Activated naive CD4-positive, alpha-beta T cell treated with anti-CD3 and anti-CD28 coated beads, Interleukin-2, amount 50 U/mL, for 72 hours (primary cell): ENCODE measurements around the gene IL17D. TPM values are rescaled to one million over a fixed set of nuclear protein-coding genes. Genes with fewer than 3 reads are reported as not detected.
"Not testable (repeated sequence)": the region's sequence is repeated elsewhere in the genome, so short reads cannot be mapped to it uniquely, and the experiment has no call there.

Experiments
- ATAC-seq, 2 donors: fragments of 150-1000 bp; cut with Tn5 transposase; 2 replicates each; pipeline ENCODE4 v1.10.0; 2021; ENCODE audit warnings: mild to moderate bottlenecking in 2 of 2, moderate library complexity in 2 of 2
- DNase-seq, 2 donors: peaks; one replicate each; pipeline ENCODE4 v3.0.0; 2021 to 2022; ENCODE audit warnings: low spot score in 2 of 2
- H3K27ac Mint-ChIP-seq, 2 donors: one replicate each; pipeline ENCODE4 v1.8.0; 2022; ENCODE audit warnings: mild to moderate bottlenecking in 2 of 2, mixed read lengths in 2 of 2
- H3K36me3 Mint-ChIP-seq, 2 donors: one replicate each; pipeline ENCODE4 v1.8.0; 2022; ENCODE audit warnings: mixed read lengths in 2 of 2
- H3K9me3 Mint-ChIP-seq, 2 donors: one replicate each; pipeline ENCODE4 v1.8.0; 2022; ENCODE audit warnings: mixed read lengths in 2 of 2
- total RNA-seq, 2 donors: library from RNA; stranded (reverse); gene quantifications; one replicate each; pipeline ENCODE4 v1.2.3, GENCODE V29; 2022

Gene IL17D
- total RNA-seq, 2 donors from 2014 or later, result 0.16 to 0.41 TPM

DNA sequence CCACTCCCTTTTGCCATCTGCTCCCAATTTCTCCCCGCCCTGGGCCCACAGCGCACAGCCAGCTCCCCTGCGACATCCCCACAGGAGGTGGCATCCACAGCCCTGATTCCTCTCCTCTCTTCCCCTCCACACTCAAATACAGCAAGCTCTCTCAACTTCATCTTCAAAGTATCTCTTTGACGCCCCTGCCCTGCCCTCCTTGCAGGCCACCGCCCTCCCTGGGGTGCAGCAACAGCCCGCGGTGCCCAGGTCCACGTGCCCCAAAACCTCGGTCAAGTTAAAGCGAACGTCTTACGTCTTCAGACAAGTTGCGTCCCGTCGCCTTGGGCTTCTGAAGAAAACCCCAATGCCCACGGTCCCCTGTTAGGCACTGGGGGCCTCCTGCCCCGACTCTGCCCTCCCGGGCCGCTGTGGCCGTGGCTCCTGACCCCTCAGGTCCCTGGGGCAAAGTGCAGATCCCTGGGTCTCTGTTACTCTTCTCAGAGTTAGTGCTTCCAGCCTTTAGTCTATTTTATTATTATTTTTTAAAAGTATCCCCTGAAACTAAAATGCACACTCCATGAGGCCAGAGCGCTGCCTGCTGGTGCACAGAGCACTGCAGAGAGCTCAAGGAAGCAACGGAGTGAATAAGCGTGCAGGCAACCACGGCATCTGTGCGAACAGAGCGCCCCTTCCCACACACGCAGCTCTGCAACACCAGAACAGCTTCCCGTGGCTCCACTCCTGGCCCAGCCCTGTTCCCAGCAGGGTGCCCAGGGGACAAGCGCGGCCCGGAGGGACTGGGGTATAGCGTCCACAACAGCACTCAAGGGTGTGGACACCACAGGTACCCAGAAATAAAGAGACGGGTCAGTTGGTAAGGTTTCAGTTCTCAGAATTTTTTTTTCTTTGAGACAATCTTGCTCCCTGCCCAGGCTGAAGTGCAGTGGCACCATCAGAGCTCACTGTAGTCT is 26.4 kb downstream of the IL17D start:
- H3K9me3 Mint-ChIP-seq, result no peaks in the 10 kb centered on the region
- H3K36me3 Mint-ChIP-seq, result peaks cover 9 to 11% of the 10 kb centered on the region in 2 donors
- no peak for ATAC-seq
- no peak for DNase-seq
- no peak overlapping the region for H3K27ac Mint-ChIP-seq

- ATAC-seq, result no peak
- Mint-ChIP-seq H3K27ac (no peak overlapping the region), H3K9me3 (peaks cover 3 to 4% of the 10 kb centered on the region in 2 donors), H3K36me3 (peaks cover 18 to 20% of the 10 kb centered on the region in 2 donors)
- DNase-seq, result no peak
Observed at GRCh38 chr13:20738616-20739015, 35.1 kb downstream of the IL17D start.

GRCh38 chr13:20740021-20740420 is 36.5 kb downstream of the IL17D start:
- peaks cover 3 to 9% of the 10 kb centered on the region in 2 donors for H3K9me3 Mint-ChIP-seq
- no peak for DNase-seq
- ATAC-seq, result no peak
- H3K36me3 Mint-ChIP-seq, result peaks cover 20 to 32% of the 10 kb centered on the region in 2 donors
- no peak overlapping the region for H3K27ac Mint-ChIP-seq

DNA sequence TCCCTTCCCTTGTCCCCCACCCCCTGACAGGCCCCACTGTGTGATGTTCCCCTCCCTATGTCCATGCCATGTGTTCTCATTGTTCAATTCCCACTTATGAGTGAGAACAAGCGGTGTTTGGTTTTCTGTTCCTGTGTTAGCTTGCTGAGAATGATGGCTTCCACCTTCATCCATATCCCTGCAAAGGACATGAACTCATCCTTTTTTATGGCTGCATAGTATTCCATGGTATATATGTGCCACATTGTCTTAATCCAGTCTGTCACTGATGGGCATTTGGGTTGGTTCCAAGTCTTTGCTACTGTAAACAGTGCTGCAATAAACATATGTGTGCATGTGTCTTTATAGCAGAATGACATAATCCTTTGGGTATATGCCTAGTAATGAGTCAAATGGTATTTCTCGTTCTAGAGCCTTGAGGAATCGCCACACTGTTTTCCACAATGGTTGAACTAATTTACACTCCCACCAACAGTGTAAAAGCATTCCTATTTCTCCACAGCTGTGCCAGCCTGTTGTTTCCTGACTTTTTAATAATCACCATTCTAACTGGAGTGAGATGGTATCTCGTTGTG is 40.4 kb downstream of the IL17D start:
- DNase-seq, ATAC-seq, H3K27ac Mint-ChIP-seq: not testable (repeated sequence)
- H3K9me3 Mint-ChIP-seq, result peaks cover 4 to 21% of the 10 kb centered on the region in 2 donors
- H3K36me3 Mint-ChIP-seq, result peaks cover 34 to 57% of the 10 kb centered on the region in 2 donors

GRCh38 chr13:20749377-20749776 is 45.9 kb downstream of the IL17D start:
- DNase-seq (no peak), ATAC-seq (no peak)
- peaks cover 73 to 77% of the 10 kb centered on the region in 2 donors for H3K36me3 Mint-ChIP-seq
- no peak overlapping the region for H3K27ac Mint-ChIP-seq
- H3K9me3 Mint-ChIP-seq, result peaks cover 39 to 58% of the 10 kb centered on the region in 2 donors

GRCh38 chr13:20754009-20754408 is 50.5 kb downstream of the IL17D start:
- no peak for ATAC-seq
- peaks cover 37 to 45% of the 10 kb centered on the region in 2 donors for H3K9me3 Mint-ChIP-seq
- no peak overlapping the region for H3K27ac Mint-ChIP-seq
- no peak for DNase-seq
- H3K36me3 Mint-ChIP-seq, result peaks cover 72 to 77% of the 10 kb centered on the region in 2 donors

GRCh38 chr13:20760872-20761271 is 57.4 kb downstream of the IL17D start:
- Mint-ChIP-seq H3K9me3 (peaks cover 0 to 5% of the 10 kb centered on the region in 2 donors), H3K27ac (no peak overlapping the region), H3K36me3 (peaks cover 15 to 28% of the 10 kb centered on the region in 2 donors)
- no peak for DNase-seq
- no peak for ATAC-seq

DNA sequence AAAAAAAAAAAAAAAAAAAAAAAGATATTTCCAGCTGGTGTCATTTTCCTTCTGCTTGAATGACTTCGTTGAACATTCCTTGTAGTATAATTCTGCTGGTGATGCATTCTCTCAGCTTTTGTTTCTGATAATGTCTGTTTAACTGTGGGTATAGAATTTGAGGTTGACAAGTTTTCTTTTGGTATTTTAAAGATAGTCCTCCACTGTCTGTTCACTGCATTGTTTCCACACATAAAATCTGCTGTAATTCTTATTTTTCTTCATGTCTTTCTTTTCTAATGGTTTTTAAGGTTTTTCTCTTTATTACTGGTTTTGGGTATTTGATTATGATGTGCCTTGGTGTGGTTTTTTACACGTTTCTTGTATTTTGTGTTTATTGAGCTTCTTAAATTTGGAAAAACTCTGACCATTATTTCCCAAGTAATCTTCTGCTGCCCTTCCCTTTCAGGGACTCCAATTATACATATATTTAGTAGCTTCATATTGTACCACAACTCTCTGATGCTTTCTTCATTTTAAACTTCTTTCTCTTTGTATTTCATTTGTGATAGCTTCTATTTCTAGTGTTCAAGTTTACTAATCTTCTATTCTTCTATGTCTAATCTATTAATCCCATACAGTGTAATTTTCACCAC is 63.9 kb downstream of the IL17D start:
- H3K36me3 Mint-ChIP-seq, result peaks cover 33 to 47% of the 10 kb centered on the region in 2 donors
- H3K9me3 Mint-ChIP-seq, result peaks cover 19 to 26% of the 10 kb centered on the region in 2 donors
- DNase-seq, result no peak
- ATAC-seq, result no peak
- H3K27ac Mint-ChIP-seq, result no peak overlapping the region

- Mint-ChIP-seq H3K36me3 (peaks cover 44 to 61% of the 10 kb centered on the region in 2 donors), H3K27ac (no peak overlapping the region), H3K9me3 (peaks cover 19 to 26% of the 10 kb centered on the region in 2 donors)
- no peak for ATAC-seq
- DNase-seq, result no peak
Observed at GRCh38 chr13:20769091-20769490, 65.6 kb downstream of the IL17D start.

DNA sequence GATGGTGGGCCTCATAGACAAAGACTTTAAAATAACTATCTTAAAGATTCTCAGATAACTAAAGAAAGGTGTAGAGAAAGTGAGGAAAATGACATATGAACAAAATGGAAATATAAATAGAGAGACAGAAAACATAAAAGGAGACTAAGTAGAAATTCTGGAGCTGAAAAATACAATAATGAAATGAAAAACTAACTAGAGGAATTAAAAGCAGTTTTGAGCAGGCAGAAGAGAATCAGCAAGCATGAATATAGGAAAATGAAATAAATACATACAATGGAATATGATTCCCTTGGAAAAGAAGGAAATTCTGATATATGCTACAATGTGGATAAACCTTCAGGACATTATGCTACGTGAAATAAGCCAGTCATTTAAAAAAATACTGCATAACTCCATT is 66.3 kb downstream of the IL17D start:
- no peak for ATAC-seq
- DNase-seq, result no peak
- peaks cover 44 to 65% of the 10 kb centered on the region in 2 donors for H3K36me3 Mint-ChIP-seq
- no peak overlapping the region for H3K27ac Mint-ChIP-seq
- H3K9me3 Mint-ChIP-seq, result peaks cover 19 to 26% of the 10 kb centered on the region in 2 donors

Other genes starting within 250 kb of the IL17D start
- 10 to 100 TPM in 1 of 2 donors, 1 to 10 TPM in 1; 9.0 to 10.1 TPM for gene CRYL1, start 177.8 kb upstream of the IL17D start, total RNA-seq
- 1 to 10 TPM; 1.6 to 4.1 TPM for gene IFT88, start 136.5 kb upstream of the IL17D start, total RNA-seq
- gene EEF1AKMT1, start 70.3 kb downstream of the IL17D start, total RNA-seq, result 10 to 100 TPM in 1 of 2 donors, 1 to 10 TPM in 1; 8.5 to 19.1 TPM
- 10 to 100 TPM; 25.0 to 26.9 TPM for gene XPO4, start 199.0 kb downstream of the IL17D start, total RNA-seq